Natural killer cell treated with Interleukin-12 subunit alpha and Interleukin-12 subunit beta and Interleukin-15 and Interleukin-18, amount 100 ng/mL, for 72 hours (primary cell): ENCODE results near the gene VSTM5. TPM values are rescaled to one million over a fixed set of nuclear protein-coding genes. Genes with fewer than 3 reads are reported as not detected.

ENCODE experiments used
- ATAC-seq, 2 donors: fragments of 150-1000 bp; cut with Tn5 transposase in 1 of 2; sonication (Bioruptor Pico), chemical (Tn5 transposase) in 1 of 2; 2 replicates each; pipeline ENCODE4 v1.10.0; 2021
- DNase-seq: peaks from one replicate; pipeline ENCODE4 v3.0.0; 2022; ENCODE audit warnings: low spot score
- H3K27ac Mint-ChIP-seq, 2 donors: 1 replicate in 1 of 2; 2 replicates in 1 of 2; pipeline ENCODE4 v1.8.0; 2022; ENCODE audit warnings: mixed read lengths in 2 of 2, mild to moderate bottlenecking in 1 of 2, moderate library complexity in 1 of 2
- H3K27me3 Mint-ChIP-seq, 2 donors: 1 replicate in 1 of 2; 2 replicates in 1 of 2; pipeline ENCODE4 v1.8.0; 2022; ENCODE audit warnings: mixed read lengths in 2 of 2
- H3K36me3 Mint-ChIP-seq: one replicate; pipeline ENCODE4 v1.8.0; 2022; ENCODE audit warnings: mixed read lengths
- H3K4me1 Mint-ChIP-seq, 2 donors: 1 replicate in 1 of 2; 2 replicates in 1 of 2; pipeline ENCODE4 v1.8.0; 2022; ENCODE audit warnings: low read depth in 2 of 2, mixed read lengths in 2 of 2, mild to moderate bottlenecking in 1 of 2
- H3K4me3 Mint-ChIP-seq: one replicate; pipeline ENCODE4 v1.8.0; 2022; ENCODE audit warnings: mixed read lengths
- H3K9me3 Mint-ChIP-seq: 2 replicates; pipeline ENCODE4 v1.8.0; 2022; ENCODE audit warnings: mixed read lengths
- total RNA-seq, 2 donors: library from RNA; stranded (reverse); gene quantifications; one replicate each; pipeline ENCODE4 v1.2.3, GENCODE V29; 2022

The VSTM5 gene
- total RNA-seq, 2 donors from 2014 or later: not detected

DNA sequence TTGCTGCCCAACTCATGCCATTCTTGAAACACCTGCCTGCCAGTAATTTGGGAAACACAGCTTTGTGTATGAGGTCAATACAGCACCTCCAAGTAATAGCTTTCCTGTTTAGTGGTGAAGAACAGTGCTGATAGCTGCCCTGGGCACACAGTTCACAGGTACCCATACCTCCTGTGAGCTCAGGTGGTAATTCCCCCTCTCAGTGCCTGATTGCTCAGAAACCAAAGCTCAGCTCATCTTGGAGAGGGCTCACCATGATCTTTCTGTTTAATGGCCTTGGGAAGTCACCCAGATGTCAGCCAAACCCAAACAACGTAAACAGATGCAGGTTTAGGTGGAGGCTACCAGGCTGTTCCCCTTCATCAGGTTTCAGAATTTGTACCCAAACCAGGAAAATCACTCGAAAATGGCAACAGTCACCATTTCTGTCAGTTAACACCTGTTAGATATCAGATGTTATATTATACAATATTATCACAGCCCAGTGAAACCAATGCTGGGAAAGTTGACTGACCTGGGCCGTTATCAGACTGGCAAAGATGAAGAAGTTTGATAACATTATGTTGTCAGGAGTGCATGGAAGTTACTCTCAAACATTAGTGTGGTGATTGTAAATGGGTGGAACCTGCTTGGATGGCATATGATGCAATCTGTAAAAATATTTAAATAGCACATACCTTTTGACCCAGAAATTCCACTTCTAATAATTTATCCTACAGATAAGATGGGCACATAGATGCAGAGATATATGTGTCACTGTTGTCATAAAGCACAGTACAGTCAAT is 18.9 kb downstream of the VSTM5 start:
- Mint-ChIP-seq H3K36me3 (no peaks in the 10 kb centered on the region), H3K27me3 (peaks cover 5 to 6% of the 10 kb centered on the region in 2 donors), H3K4me3 (no peak overlapping the region), H3K4me1 (no peaks in the 10 kb centered on the region), H3K27ac (no peak overlapping the region), H3K9me3 (no peaks in the 10 kb centered on the region)
- no peak for ATAC-seq
- DNase-seq: no peak

DNA sequence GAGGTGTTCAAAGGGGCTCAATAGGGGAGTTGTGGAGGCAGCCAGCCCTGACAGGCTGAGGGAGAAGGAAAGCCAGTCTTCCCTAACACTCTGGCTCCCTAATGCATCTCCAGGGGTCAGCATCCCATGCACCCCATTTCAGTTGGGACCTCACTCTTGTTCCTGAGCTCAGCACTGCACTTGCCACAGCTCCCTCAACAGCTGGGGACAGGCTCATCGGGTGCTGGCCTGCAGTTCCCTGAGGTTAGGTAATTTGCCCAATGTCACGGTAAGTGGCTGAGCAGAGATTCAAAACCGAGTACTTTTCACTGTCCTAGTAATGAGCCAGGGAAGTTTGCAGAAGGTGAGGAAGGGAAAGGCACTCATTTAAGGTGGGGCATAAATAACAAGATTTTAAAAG is 20.8 kb downstream of the VSTM5 start:
- peak in 1 of 2 donors; percentile 34 for ATAC-seq
- Mint-ChIP-seq H3K9me3 (no peaks in the 10 kb centered on the region), H3K27ac (no peak overlapping the region), H3K4me3 (no peak overlapping the region), H3K36me3 (no peaks in the 10 kb centered on the region), H3K27me3 (peaks cover 5 to 6% of the 10 kb centered on the region in 2 donors), H3K4me1 (no peaks in the 10 kb centered on the region)
- no peak for DNase-seq

DNA sequence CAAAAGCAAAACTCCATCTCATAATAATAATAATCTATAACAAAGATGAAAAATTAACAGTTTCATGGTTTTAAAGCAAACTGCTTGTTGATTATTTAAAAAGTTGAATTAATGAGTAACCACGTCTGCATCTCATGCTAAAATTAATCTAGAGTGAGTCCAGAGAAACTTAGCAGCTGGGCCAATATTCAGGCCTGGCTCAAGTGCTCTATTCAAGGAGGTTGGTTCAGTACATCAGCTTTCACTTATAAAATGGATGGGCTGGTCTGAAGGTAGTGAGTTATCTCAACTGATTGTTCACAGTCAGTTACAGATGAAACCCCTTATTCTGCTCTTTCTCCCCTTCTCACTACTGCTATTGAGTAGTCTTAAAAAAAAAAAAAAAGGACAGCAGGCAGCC is 23.1 kb downstream of the VSTM5 start:
- Mint-ChIP-seq H3K27ac (no peak overlapping the region), H3K36me3 (no peaks in the 10 kb centered on the region), H3K4me3 (no peak overlapping the region), H3K4me1 (no peaks in the 10 kb centered on the region), H3K9me3 (no peaks in the 10 kb centered on the region), H3K27me3 (peaks cover 0 to 2% of the 10 kb centered on the region in 2 donors)
- ATAC-seq: no peak
- no peak for DNase-seq

DNA sequence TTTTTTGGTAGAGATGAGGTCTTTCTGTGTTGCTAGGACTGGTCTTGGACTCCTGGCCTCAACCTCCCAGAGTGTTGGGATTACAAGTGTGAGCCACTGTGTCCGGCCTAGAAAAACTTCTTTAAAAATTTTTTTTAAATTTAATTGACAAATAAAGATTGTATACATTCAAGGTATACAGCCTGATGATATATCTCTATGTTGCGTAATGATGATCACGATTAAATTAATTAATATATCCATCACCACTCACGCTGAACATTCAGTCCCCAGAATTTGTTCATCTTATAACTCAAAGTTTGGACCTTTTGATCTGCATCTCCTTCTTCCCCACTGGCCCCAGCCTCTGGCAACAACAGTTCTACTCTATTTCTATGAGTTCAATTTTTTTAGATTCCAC is 27.2 kb downstream of the VSTM5 start:
- DNase-seq: no peak
- Mint-ChIP-seq H3K36me3 (no peaks in the 10 kb centered on the region), H3K4me3 (no peak overlapping the region), H3K9me3 (no peaks in the 10 kb centered on the region), H3K27me3 (peaks cover 0 to 2% of the 10 kb centered on the region in 2 donors), H3K4me1 (no peaks in the 10 kb centered on the region), H3K27ac (no peak overlapping the region)
- ATAC-seq: no peak

DNA sequence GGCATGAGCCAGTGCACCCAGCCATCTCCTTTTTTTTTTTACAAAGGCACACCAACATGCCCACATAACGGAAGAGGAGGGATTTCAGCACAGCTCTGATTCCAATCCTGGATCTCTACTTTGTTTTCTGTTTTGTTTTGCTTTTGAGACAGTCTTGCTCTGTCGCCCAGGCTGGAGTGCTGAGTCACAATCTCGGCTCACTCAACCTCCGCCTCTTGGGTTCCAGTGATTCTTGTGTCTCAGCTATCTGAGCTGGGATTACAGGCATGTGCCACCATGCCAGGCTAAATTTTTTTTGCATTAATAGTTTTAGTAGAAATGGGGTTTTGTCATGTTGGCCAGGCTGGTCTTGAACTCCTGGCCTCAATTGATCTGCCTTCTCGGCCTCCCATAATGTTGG is 28.1 kb downstream of the VSTM5 start:
- Mint-ChIP-seq H3K4me3 (no peak overlapping the region), H3K27me3 (peaks cover 0 to 2% of the 10 kb centered on the region in 2 donors), H3K36me3 (no peaks in the 10 kb centered on the region), H3K27ac (no peak overlapping the region), H3K9me3 (no peaks in the 10 kb centered on the region), H3K4me1 (peaks cover 0 to 3% of the 10 kb centered on the region in 2 donors)
- ATAC-seq: no peak
- DNase-seq: no peak

DNA sequence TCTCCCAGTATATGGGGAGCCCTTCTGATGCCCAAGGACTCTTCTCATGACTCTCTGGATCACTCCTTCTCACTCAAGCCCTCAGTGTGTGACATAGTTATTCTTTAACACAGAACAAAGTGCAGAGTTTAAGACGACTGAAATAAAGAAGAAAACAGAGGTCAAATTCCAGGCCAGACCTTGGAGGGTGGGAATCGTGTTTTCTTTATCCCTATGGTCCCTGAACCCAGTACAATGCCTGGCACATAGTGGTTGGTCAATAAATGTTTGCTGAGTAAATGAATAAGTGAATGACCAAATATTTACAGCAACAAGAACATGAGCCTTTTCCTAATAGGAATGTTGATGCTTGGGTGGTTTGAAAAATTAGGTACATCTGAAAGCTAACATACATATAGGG is 28.8 kb downstream of the VSTM5 start:
- Mint-ChIP-seq H3K36me3 (no peaks in the 10 kb centered on the region), H3K4me3 (no peak overlapping the region), H3K9me3 (no peaks in the 10 kb centered on the region), H3K27me3 (peaks cover 0 to 2% of the 10 kb centered on the region in 2 donors), H3K4me1 (peaks cover 0 to 3% of the 10 kb centered on the region in 2 donors), H3K27ac (no peak overlapping the region)
- ATAC-seq (no peak), DNase-seq (no peak)

DNA sequence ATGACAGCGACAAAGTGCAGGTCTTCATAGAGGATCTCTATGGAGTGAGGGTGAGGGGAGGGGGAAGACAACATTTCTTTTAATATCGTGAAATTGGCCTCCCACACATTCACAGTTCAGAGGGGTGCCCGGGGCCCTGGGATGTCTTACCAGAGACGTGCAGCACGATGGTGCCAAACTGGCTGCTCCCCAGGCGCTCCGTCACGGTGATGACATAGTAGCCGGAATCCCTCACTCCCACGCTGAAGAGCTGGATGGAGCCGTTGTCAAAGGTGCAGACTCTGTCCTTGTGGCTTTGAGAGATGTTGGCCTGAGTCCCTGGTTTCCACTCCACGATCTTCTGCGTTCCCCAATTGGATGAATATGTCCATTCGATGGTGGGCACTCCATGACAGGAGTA is 29.6 kb downstream of the VSTM5 start:
- no peak for ATAC-seq
- Mint-ChIP-seq H3K9me3 (no peaks in the 10 kb centered on the region), H3K36me3 (no peaks in the 10 kb centered on the region), H3K27me3 (peaks cover 0 to 2% of the 10 kb centered on the region in 2 donors), H3K27ac (no peak overlapping the region), H3K4me1 (peaks cover 0 to 3% of the 10 kb centered on the region in 2 donors), H3K4me3 (no peak overlapping the region)
- DNase-seq: no peak

DNA sequence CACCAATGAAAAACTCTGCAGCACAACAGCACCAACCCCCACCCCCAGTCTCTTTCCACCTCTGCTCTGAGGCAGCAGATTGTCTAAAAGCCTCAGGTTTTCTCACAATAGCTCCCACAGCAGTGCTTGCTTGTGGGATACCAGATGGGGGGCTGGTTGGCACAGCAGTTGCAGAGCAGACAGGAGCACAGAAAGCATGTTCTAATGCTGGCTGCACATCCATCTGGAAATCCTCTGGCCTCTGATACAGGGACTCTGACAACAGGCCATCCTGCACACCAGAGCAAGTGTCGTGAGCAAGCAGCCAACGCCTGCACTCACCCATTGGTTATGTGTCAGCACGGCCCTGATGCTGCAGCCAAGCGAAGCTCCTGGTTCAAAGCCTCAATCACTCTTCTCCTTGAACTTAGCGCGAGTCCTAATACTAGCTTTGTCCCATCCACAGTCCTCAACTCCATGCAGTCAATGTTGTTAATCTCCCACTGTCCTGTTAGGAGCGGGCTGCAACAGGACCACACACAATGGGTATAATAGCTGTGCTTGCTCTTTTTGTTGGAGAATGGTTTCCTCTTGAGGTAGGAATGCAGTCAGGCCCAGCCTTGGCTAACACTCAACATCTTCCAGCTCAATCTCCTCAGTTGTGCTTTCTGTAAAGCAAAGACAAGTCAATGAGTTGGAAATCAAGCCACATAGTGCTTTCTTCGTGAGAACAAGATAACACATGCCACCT is 30.3 kb downstream of the VSTM5 start:
- ATAC-seq: peak in 1 of 2 donors; percentile 45
- peaks cover 0 to 3% of the 10 kb centered on the region in 2 donors for H3K4me1 Mint-ChIP-seq

DNA sequence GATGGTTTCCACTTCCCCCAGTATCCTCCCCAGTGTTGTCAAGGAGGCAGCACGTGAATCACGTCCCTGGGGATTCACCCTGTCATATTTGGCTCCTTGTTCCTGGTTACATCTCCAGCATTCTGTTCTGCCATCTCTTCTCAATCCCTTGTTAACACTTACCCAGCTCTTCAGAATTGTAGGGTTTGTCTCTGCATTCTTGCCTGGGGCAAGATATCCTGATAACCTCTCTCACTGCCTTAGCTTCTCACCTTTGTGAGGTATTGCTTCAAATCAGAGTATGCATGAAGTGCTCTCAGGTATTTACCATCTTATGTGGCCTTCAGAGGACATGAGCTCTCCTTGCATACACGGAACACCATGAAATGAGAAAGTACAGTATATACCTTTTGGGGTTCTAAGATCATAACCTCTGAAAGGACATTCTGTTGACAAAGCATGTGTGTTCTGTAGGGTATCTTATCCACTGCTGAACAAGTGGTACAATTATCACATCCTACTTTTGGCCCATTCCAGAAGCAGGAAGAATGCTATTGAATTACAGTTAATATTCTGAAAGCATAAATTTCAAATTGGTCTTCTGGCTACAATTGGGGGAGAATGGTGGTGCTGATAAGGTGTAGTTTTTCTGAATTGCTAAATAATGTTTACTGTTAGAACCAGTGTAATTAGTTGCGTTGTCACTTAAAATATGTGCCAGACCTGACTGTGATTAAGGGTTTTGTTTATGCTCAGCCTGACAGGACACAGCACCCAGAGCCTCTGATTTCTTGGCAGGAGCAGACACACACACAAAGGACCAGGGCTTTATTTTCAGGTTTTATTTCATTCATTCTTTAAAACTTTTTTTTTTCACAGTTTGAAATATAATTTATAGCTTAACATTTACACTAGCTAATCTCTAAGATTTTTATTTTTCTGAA is 32.7 kb downstream of the VSTM5 start:
- no peak for DNase-seq
- H3K4me3 Mint-ChIP-seq: no peak overlapping the region
- no peaks in the 10 kb centered on the region for H3K27me3 Mint-ChIP-seq
- no peak overlapping the region for H3K27ac Mint-ChIP-seq
- H3K9me3 Mint-ChIP-seq: no peaks in the 10 kb centered on the region
- H3K4me1 Mint-ChIP-seq: peaks cover 0 to 3% of the 10 kb centered on the region in 2 donors
- no peaks in the 10 kb centered on the region for H3K36me3 Mint-ChIP-seq
- ATAC-seq: no peak

More for the DNA sequence above, 30.3 kb downstream of the VSTM5 start:
- H3K36me3 Mint-ChIP-seq: no peaks in the 10 kb centered on the region
- DNase-seq: no peak
- no peak overlapping the region for H3K4me3 Mint-ChIP-seq
- no peak overlapping the region for H3K27ac Mint-ChIP-seq
- H3K27me3 Mint-ChIP-seq: peaks cover 0 to 2% of the 10 kb centered on the region in 2 donors
- H3K9me3 Mint-ChIP-seq: no peaks in the 10 kb centered on the region

DNA sequence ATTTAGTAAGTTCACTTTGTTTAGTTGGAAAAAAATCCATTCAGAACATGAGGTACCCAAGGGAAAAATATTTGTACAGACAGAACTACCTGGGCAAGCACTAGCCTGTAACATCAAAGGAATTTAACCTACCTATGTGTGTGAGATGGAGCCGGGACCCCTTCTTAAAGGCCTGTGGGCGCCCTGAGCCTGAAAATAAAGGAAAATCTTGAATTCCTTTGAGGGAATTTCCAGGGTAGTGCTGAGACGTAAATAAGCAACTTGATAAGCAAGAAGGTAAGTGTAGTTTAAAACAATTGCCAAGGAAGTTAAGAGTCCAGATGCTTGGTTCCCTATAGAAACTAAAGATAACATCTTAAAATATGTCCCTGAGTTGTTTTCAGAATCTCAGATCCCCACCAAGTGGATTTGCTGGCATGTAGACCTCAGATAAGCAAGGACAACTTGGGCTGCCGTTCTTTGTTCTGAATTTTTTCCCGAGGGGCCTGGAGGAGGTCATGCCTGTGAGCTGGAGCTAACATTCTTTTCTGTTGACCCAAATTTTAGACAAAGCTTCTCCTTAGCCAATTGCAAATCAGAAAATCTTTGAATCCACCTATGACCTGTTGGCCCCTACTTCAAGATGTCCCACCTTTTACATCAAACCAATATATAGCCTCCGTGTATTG is 35.3 kb downstream of the VSTM5 start:
- Mint-ChIP-seq H3K9me3 (no peaks in the 10 kb centered on the region), H3K27ac (no peak overlapping the region), H3K36me3 (peaks cover 4% of the 10 kb centered on the region), H3K4me1 (peaks cover 0 to 3% of the 10 kb centered on the region in 2 donors), H3K27me3 (no peaks in the 10 kb centered on the region), H3K4me3 (no peak overlapping the region)
- DNase-seq (no peak), ATAC-seq (no peak)

DNA sequence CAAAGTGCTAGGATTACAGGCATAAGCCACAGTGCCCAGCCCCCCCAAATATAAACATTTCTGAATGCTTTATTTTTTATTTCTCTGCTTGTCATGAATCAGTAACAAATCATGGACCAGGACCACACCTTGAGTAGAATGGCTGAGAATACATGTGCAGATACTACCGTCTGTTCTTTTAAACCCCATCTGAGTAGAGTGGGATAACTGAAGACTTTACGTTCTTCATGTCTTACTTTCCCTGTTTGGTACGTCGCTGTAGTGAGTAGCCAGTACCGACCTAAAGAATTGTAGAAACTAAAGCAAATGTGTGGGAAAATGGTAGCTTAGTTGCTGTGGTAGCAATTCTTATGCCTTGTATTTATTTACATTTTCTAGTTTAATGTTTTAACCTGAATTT is 36.4 kb downstream of the VSTM5 start:
- Mint-ChIP-seq H3K4me3 (no peak overlapping the region), H3K27me3 (no peaks in the 10 kb centered on the region), H3K4me1 (peaks cover 0 to 3% of the 10 kb centered on the region in 2 donors), H3K36me3 (peaks cover 4% of the 10 kb centered on the region), H3K9me3 (no peaks in the 10 kb centered on the region), H3K27ac (no peak overlapping the region)
- no peak for ATAC-seq
- DNase-seq: no peak

DNA sequence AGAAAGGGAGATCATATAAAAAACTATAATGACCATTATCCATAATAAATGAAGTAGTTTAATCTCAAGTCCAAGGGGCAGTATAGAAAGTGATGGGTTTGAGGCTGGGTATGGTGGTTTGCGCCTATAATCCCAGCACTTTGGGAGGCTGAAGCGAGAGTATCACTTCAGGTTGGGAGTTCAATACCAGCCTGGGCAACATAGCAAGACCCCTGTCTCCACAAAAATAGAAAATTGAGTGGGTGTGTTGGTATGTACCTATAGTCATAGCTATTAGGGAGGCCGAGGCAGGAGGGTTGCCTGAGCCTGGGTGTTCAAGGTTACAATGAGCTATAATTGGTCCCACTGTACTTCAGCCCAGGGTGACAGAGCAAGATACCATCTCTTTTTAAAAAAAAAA is 42.4 kb downstream of the VSTM5 start:
- peaks cover 29% of the 10 kb centered on the region for H3K36me3 Mint-ChIP-seq
- H3K27me3 Mint-ChIP-seq: no peaks in the 10 kb centered on the region
- no peak overlapping the region for H3K4me3 Mint-ChIP-seq
- no peaks in the 10 kb centered on the region for H3K9me3 Mint-ChIP-seq
- no peak overlapping the region for H3K27ac Mint-ChIP-seq
- ATAC-seq: no peak
- DNase-seq: no peak
- peaks cover 0 to 5% of the 10 kb centered on the region in 2 donors for H3K4me1 Mint-ChIP-seq

DNA sequence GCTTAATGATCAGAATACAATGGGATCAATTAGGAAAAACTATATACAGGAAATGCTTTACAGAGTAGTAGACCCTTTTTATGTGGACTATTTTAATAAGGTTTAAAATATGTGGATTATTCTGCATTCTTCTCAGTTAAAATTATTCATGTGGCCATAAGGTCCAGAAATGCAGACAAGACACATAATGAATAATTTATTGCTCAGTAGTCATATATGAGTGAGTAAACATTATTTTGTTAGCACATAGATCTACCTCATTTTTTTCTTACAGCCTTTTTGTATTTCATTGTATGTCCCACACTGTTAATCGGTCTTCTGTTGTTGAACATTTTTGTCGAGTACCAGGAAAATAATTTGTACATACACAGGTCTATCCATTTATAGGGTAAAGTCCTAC is 45.5 kb downstream of the VSTM5 start:
- peaks cover 32% of the 10 kb centered on the region for H3K36me3 Mint-ChIP-seq
- H3K27me3 Mint-ChIP-seq: no peaks in the 10 kb centered on the region
- ATAC-seq (no peak), DNase-seq (no peak)
- H3K9me3 Mint-ChIP-seq: no peaks in the 10 kb centered on the region
- H3K4me3 Mint-ChIP-seq: no peak overlapping the region
- no peak overlapping the region for H3K27ac Mint-ChIP-seq
- H3K4me1 Mint-ChIP-seq: peaks cover 0 to 5% of the 10 kb centered on the region in 2 donors
